ENCODE data around the gene ZBTB33.

Gene ZBTB33

DNA sequence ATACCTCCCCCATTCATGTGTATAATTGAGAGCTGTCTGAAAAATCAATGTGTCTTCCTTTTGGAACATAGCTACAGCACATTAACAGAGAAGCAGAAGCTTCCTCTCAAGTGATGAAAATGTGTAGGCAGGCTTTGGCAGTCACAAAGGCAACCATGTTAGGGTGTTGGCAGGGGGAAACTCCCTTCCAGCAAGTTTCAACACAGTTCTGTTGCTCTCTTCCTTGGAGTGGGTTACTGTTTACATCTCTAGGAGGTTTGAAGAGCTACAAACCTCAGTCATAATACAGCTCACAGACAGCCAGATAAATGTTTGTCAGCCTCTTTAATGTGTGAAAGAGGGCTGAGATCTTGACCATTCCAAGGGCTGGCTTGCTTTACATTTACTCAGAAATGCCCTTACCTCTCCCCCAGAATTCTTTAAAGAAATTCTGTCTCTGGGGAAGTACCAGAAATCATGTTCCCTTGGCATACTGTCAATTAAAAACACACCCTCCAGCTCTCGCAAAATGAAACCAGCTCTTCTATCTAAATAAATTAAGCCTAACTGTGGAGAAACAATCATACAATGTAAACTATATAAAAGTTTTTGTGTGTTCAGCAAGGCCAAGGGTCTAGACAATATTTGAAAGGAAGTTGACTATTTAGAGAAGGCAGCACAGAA, 18.9 kb downstream of the ZBTB33 start:
- DNase-seq, result no peak

DNA sequence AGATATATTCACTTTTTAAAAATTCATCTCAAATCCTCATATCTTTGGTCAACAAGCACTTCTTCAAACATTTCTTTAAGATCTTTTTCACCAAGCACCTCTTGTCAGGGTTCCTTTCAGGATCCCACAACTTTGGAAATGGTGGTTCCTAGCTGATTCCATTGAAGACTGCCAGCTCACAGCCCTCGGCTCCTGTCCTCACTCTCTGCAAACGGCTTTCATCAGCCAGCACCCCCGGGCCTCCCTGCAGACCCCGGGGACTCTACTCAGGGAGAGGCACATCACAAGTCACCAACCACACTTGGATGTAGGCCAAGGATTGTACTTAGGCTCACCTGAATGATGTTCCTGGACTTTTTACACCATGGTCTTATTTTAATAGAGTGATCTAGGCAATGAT, 20.0 kb downstream of the ZBTB33 start:
- DNase-seq, result no peak

DNA sequence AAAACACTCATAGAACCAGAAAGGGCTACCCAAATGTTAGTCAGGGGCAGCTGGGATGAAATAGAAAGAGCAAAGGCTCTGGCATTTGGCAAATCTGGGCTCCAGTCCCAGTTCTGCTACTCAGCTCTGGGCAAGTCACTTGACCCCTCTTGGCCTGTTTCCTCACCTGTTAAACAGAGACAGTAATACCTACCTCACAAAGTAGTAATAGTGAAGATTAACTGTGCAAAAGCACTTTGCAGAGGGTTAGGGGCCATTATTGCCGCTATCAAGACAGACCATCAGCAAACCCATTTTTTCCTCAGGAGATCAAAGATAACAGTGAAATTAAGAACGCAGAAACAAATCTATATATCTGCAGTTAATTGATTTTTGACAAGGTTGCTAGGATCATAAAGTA, 20.6 kb downstream of the ZBTB33 start:
- DNase-seq, result no peak

GRCh38 chrX:120274145-120274544, 23.5 kb downstream of the ZBTB33 start:
- DNase-seq, result no peak

GRCh38 chrX:120274958-120275357, 24.3 kb downstream of the ZBTB33 start:
- DNase-seq, result no peak

GRCh38 chrX:120281021-120281624, 30.5 kb downstream of the ZBTB33 start:
- DNase-seq, result no peak

- no peak for DNase-seq
Measured at GRCh38 chrX:120281761-120282160, 31.1 kb downstream of the ZBTB33 start.

- DNase-seq, result no peak
Measured at GRCh38 chrX:120282697-120283096, 32.1 kb downstream of the ZBTB33 start.

DNA sequence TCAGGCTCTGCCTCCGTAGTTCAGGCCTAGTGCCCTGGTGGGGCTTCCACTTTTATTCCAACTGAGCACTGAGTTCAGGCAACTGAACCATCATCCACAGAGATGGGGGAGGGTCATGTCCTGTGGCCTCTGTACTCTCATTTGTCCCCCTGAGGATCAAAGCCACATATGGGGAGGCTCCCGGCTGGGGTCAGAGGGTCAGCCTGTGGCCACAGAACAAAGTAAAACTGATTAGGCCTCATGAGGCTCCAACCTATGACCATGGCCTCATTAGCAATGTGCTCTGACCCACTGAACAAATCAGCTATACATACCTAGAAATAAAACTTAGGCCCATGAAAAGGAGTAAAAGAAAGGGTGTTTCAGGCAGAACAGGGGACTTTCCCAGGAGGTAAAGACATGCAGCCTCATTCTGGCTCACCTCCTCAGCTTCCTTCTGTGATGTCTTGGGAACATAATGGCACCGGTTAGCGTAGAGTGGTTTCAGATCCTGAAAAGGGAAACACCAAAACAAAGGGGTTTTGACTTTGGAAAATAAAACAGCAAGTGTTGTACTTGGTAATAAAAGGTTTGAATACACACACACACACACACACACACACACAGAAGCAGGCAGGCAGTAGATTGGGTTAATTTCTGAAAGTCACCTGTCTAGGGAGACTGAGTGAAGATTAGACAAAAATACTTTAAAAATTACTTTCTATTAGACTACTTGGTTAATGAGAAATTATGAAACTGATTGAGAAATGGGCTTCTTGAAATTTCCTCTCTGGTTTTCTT, 36.3 kb downstream of the ZBTB33 start:
- DNase-seq, result no peak

- no peak for DNase-seq
Measured at GRCh38 chrX:120287513-120288112, 37.0 kb downstream of the ZBTB33 start.

DNA sequence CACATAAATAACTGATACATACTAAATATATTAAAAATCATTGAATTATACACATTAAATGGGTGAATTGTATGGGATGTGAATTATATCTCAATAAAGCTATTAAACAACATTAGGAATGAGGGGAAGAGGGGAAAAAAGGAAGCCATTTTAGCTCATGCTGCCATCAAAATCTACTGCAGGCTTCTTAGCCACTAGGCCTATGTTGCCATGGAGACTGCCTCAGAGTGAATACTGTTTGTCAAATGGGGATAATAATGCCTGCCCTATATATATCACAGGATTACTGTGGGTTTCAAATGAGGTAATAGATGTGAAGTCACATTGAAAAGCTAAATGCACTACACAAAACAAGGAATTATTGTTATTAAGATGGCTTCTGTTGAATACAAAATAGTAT, 39.5 kb downstream of the ZBTB33 start:
- DNase-seq, result no peak

DNA sequence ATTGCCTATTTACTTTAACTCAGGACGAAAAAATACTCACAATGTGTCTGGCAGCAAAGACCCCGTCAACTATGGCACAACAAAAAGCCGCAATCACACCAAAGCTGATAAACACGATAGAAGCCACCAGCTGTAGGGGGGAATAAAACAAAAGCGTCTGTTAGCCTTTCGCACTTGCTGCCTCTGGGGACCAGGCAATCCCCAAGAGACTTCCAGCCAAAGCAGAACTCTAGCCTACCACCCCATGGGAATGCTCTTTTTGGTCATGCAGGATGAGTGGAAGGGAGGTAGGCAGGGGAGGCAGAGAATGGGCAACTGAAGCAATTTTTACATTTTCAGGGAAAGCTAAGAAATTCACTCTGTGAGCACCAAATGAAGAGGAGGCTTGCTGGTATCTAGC, 40.6 kb downstream of the ZBTB33 start:
- no peak for DNase-seq

- DNase-seq, result no peak
Measured at GRCh38 chrX:120293015-120293414, 42.4 kb downstream of the ZBTB33 start.

DNA sequence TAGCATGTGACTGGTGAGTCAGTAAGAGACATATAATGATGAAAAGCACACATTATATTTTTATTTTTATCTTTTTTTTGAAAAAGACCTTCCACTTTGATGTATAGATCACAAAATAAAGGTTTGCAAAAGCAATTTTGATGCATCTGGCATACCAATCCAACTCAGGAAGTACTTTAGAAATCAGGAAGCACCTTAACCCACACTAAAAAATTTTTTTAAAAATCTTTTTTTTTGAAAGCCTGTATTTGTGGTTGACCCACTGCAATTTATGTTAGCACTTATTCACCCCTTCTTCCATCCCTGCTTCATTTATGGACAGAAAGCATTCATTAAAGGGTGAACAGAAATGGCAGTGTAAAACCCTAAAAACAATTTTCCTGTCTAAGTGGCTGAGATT, 44.0 kb downstream of the ZBTB33 start:
- no peak for DNase-seq

DNA sequence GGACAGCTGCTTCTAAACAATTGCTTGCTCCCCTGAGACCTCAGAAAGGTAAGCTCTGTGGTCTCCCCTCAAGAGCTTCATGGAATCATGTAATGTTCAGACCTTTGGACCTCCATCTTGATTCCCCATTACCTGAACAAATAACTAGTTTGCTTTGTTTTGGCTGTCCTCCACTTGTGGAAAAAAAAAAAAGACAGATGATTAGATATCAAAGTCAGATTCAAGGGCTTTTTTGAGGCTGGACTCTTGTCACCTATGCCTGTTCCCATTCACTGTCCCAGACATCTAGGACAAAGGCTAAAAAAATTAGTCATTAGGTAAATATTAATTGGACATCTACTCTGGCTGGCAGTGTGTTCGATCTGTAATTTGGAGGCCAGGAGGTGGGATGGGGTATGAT, 47.3 kb downstream of the ZBTB33 start:
- no peak for DNase-seq

- no peak for DNase-seq
Measured at GRCh38 chrX:120299928-120300327, 49.3 kb downstream of the ZBTB33 start.

GRCh38 chrX:120301497-120301896, 50.9 kb downstream of the ZBTB33 start:
- no peak for DNase-seq

DNA sequence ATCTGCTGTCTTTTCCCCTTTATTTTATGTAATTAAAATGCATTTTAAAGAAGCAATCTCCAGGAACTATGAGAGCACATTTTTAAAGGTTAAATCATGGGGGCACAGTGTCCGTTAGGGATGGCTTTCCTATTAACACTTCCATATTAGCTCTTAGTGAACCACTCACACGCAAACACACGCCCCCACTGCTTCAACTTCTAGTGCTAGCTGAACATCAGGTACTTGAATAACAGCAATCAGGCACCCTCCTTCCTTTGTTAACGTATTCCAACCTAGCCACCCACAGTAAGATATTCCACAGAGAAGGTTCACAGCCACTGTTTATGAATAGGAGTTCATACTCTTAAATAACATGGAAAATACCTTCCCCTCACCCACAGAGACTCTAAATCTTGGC, 51.3 kb downstream of the ZBTB33 start:
- DNase-seq, result no peak

DNA sequence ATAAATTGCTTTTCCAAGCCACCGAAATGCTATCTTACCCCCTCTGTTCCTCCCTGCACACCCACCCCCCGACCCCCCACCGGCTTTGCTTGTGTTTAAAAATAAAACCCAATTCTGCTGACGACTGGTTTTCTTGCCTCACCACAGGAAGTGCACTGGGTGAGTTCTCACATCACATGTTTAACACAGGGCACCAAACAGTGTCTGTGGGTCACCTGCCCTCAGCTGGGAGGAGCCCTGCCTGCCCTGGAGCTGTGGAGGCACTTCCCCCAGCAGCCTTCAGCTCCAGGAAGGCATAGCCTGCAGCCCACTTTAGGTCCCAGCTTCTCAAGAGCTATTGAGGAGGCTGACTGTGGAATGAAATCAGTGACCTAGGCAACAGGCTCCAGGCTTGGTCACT, 51.8 kb downstream of the ZBTB33 start:
- DNase-seq, result no peak

- DNase-seq, result no peak
Measured at GRCh38 chrX:120304256-120304655, 53.6 kb downstream of the ZBTB33 start.

GRCh38 chrX:120305531-120306141, 55.0 kb downstream of the ZBTB33 start:
- no peak for DNase-seq

- DNase-seq, result no peak
Measured at GRCh38 chrX:120306630-120307029, 56.0 kb downstream of the ZBTB33 start.

Measured in activated CD4-positive, alpha-beta T cell treated with anti-CD3 and anti-CD28 coated beads, Interleukin-2, amount 50 U/mL, for 4 hours (primary cell).